DND-41 (cell line): ENCODE results near the gene PRKAG2.

ENCODE experiments used
- ATAC-seq: fragments of 200-7000 bp; cut with Tn5 transposase; 3 replicates; pipeline ENCODE4 v1.9.1; 2021; ENCODE audit warnings: low read depth; ENCODE audit not compliant: insufficient read depth
- DNase-seq: peaks from one replicate; pipeline ENCODE4 v3.0.0-alpha.2; 2020
- H2AFZ ChIP-seq: 2 replicates; pipeline ENCODE4 v1.6.0; 2012; ENCODE audit warnings: low read depth, low read length
- H3K27ac ChIP-seq: 2 replicates; pipeline ENCODE4 v1.5.1; 2012; ENCODE audit warnings: low read length, inconsistent platforms
- H3K27me3 ChIP-seq: fragments of 200-600 bp; sonication (generic); 2 replicates; pipeline ENCODE4 v1.6.0; 2012; ENCODE audit warnings: low read length, mild to moderate bottlenecking, inconsistent platforms; ENCODE audit not compliant: insufficient read depth, poor library complexity
- H3K36me3 ChIP-seq: 2 replicates; pipeline ENCODE4 v1.5.1; 2012; ENCODE audit warnings: low read length, inconsistent platforms; ENCODE audit not compliant: insufficient read depth
- H3K4me1 ChIP-seq: 2 replicates; pipeline ENCODE4 v1.5.1; 2012; ENCODE audit warnings: mild to moderate bottlenecking, low read length; ENCODE audit not compliant: insufficient read depth
- H3K4me2 ChIP-seq: 2 replicates; pipeline ENCODE4 v1.6.0; 2012; ENCODE audit warnings: mild to moderate bottlenecking, moderate library complexity, low read length, inconsistent platforms; ENCODE audit not compliant: insufficient read depth
- H3K4me3 ChIP-seq, 2 experiments: fragments of 200-600 bp in 1 of 2; shearing (Covaris generic) in 1 of 2; 2 replicates each; pipeline ENCODE4 v1.5.1; 2012 to 2016; ENCODE audit warnings: inconsistent platforms in 2 of 2, low read length in 2 of 2, mild to moderate bottlenecking in 2 of 2, low read depth in 1 of 2, moderate library complexity in 1 of 2
- H3K79me2 ChIP-seq: 2 replicates; pipeline ENCODE4 v1.6.0; 2012; ENCODE audit warnings: low read length, inconsistent platforms; ENCODE audit not compliant: insufficient read depth
- H3K9ac ChIP-seq: 2 replicates; pipeline ENCODE4 v1.6.0; 2012; ENCODE audit warnings: low read depth, mild to moderate bottlenecking, inconsistent platforms, low read length, moderate library complexity
- H3K9me3 ChIP-seq: 2 replicates; pipeline ENCODE4 v1.5.1; 2012; ENCODE audit warnings: low read length, moderate library complexity, mild to moderate bottlenecking, inconsistent platforms; ENCODE audit not compliant: insufficient read depth, severe bottlenecking
- H4K20me1 ChIP-seq: 2 replicates; pipeline ENCODE4 v1.6.0; 2012; ENCODE audit warnings: low read length; ENCODE audit not compliant: insufficient read depth
- EZH2 ChIP-seq: IDR thresholded peaks from 3 replicates; pipeline ENCODE4 v1.6.1; 2012; ENCODE audit warnings: borderline replicate concordance, low read depth, mild to moderate bottlenecking, moderate library complexity, low read length, inconsistent platforms; ENCODE audit not compliant: severe bottlenecking
- TF ChIP-seq, protein P1 (sequence below): IDR thresholded peaks from 2 replicates; pipeline ENCODE4 v1.5.1; 2012; ENCODE audit warnings: borderline replicate concordance, low read length, moderate library complexity, mild to moderate bottlenecking; ENCODE audit not compliant: poor library complexity, severe bottlenecking; ENCODE audit errors: extremely low read depth

PRKAG2 gene

DNA sequence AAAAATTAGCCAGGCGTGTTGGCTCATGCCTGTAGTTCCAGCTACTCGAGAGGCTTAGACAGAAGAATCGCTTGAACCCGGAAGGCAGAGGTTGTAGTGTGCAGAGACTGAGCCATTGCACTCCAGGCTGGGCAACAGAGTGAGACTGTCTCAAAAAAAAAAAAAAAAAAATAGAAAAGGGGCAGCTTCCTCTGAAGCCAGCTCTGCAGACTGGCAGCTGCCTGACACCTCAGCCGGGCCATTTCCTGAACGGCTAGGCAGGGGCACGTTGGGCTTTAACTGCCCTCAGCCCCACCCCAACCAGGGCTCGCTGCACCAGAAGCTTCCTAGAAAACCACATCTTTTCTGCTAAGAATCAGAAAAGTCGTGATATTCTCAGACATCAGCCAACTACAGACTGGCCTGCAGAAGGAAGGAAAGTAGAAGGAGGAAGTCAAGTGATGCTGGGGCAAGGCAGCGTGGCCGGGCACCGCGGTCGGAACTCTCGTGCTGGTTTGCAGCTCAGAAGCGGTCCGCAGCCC is 38.0 kb downstream of the PRKAG2 start:
- Histone ChIP-seq H3K27me3 (no peaks in the 10 kb centered on the region), H3K4me2 (0 out of 2 replicates have a peak overlapping the region, but pooled peaks have one; percentile 3), H3K36me3 (no peaks in the 10 kb centered on the region), H3K79me2 (no peaks in the 10 kb centered on the region), H3K9ac (no peak overlapping the region), H3K4me3 (no peak overlapping the region), H4K20me1 (no peaks in the 10 kb centered on the region), H2AFZ (no peak overlapping the region), H3K4me1 (peaks cover 11% of the 10 kb centered on the region), H3K27ac (no peak overlapping the region), H3K9me3 (no peaks in the 10 kb centered on the region)
- ATAC-seq (peak; percentile 86), DNase-seq (peak; percentile 68)
- TF ChIP-seq EZH2, result no peak
- TF ChIP-seq, protein P1, sequence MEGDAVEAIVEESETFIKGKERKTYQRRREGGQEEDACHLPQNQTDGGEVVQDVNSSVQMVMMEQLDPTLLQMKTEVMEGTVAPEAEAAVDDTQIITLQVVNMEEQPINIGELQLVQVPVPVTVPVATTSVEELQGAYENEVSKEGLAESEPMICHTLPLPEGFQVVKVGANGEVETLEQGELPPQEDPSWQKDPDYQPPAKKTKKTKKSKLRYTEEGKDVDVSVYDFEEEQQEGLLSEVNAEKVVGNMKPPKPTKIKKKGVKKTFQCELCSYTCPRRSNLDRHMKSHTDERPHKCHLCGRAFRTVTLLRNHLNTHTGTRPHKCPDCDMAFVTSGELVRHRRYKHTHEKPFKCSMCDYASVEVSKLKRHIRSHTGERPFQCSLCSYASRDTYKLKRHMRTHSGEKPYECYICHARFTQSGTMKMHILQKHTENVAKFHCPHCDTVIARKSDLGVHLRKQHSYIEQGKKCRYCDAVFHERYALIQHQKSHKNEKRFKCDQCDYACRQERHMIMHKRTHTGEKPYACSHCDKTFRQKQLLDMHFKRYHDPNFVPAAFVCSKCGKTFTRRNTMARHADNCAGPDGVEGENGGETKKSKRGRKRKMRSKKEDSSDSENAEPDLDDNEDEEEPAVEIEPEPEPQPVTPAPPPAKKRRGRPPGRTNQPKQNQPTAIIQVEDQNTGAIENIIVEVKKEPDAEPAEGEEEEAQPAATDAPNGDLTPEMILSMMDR, result no peak

DNA sequence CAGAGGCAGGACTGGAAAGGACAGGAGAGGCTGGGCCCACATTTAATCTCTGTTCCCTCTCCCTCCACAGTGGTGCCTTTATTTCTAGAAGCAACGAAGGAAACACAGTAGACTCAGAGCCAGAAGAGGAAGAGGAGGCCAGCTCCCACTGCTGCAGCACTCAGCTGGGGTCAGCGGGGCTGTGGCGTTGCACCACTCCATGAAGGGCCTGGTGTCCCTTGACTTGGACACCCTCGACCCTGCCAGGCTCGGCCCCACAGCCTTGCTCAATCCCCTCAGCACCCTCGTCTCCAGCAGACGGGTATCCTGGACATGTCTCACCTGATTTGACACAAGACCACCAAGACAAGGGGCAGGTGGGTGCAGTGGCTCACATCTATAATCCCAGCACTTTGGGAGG is 38.8 kb downstream of the PRKAG2 start:
- no peak for TF ChIP-seq EZH2
- TF ChIP-seq, protein P1, result no peak
- no peak overlapping the region for H3K9ac ChIP-seq
- no peaks in the 10 kb centered on the region for H3K36me3 ChIP-seq
- H3K79me2 ChIP-seq, result no peaks in the 10 kb centered on the region
- ATAC-seq (no peak), DNase-seq (no peak)
- H3K27ac ChIP-seq, result no peak overlapping the region
- H3K9me3 ChIP-seq, result no peaks in the 10 kb centered on the region
- no peak overlapping the region for H2AFZ ChIP-seq
- no peak overlapping the region for H3K4me2 ChIP-seq
- peaks cover 11% of the 10 kb centered on the region for H3K4me1 ChIP-seq
- no peaks in the 10 kb centered on the region for H4K20me1 ChIP-seq
- no peak overlapping the region for H3K4me3 ChIP-seq
- H3K27me3 ChIP-seq, result no peaks in the 10 kb centered on the region

DNA sequence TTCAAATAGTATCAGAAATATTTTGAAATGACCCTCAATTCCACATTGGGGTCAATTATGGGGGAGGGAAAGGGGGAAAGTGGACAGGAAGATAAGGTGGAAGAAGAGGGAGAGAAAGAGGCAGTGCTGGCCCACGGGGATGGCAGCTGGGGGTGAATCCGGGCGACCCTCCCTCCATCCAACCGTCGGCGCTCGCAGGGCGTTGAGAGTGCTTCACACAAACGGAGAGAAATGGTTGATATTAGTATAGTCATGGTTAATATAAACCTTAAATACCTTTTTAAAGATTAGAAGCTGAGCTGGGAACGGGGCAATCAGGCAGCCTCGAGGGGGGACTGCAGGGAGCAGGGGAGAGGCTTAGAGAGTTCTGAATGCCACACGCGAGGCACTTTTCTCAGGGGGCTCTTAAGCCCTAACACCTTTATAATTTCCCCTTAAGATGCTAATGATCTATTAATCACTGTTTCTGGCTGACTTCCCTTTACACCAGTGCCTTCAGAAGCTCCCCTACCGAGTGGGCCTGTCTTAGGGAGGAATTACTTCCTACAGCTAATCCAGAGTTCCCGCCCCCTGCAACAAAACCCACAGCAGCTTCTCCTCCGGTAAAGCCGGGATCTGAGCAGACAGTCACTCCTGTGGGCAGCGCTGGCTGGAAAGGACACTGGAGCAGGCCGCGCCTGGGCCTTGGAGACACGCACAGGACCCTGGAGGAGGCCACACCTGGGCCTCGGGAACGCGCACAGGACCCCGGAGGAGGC is 39.5 kb downstream of the PRKAG2 start:
- TF ChIP-seq, protein P1, result no peak
- no peak for TF ChIP-seq EZH2
- Histone ChIP-seq H3K4me3 (no peak overlapping the region), H3K4me2 (no peak overlapping the region)

DNA sequence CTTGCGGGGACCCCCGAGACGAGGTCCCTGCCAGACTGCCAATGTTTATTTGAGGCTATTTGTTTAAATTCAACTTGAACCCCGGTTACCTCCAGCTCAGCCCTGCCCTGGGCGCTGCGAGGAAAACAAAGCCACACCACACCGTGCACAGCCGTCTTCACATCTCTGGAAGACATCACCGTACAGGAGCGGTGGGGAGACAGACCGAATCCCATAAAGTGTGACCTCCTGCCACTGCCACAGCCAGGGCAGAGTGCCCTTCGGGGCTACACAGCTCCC is 40.0 kb downstream of the PRKAG2 start:
- no peak for ATAC-seq
- H3K4me3 ChIP-seq, result no peak overlapping the region

More for the DNA sequence above, 39.5 kb downstream of the PRKAG2 start:
- no peaks in the 10 kb centered on the region for H3K27me3 ChIP-seq
- no peaks in the 10 kb centered on the region for H4K20me1 ChIP-seq
- H2AFZ ChIP-seq, result no peak overlapping the region
- H3K9me3 ChIP-seq, result no peaks in the 10 kb centered on the region
- no peak for DNase-seq
- H3K4me1 ChIP-seq, result peaks cover 11% of the 10 kb centered on the region
- H3K27ac ChIP-seq, result no peak overlapping the region
- no peaks in the 10 kb centered on the region for H3K79me2 ChIP-seq
- no peaks in the 10 kb centered on the region for H3K36me3 ChIP-seq
- no peak for ATAC-seq
- H3K9ac ChIP-seq, result no peak overlapping the region

More for the DNA sequence above, 40.0 kb downstream of the PRKAG2 start:
- no peaks in the 10 kb centered on the region for H3K79me2 ChIP-seq
- TF ChIP-seq, protein P1, result no peak
- no peak for DNase-seq
- peaks cover under 1% of the 10 kb centered on the region for H3K27me3 ChIP-seq
- no peaks in the 10 kb centered on the region for H4K20me1 ChIP-seq
- no peak overlapping the region for H3K27ac ChIP-seq
- H3K4me1 ChIP-seq, result peaks cover 11% of the 10 kb centered on the region
- H3K36me3 ChIP-seq, result no peaks in the 10 kb centered on the region
- no peak overlapping the region for H3K9ac ChIP-seq
- H3K9me3 ChIP-seq, result no peaks in the 10 kb centered on the region
- H3K4me2 ChIP-seq, result no peak overlapping the region
- H2AFZ ChIP-seq, result no peak overlapping the region
